B cell (primary cell): Measurements from ENCODE around the gene PRDM10. TPM values are rescaled to one million over a fixed set of nuclear protein-coding genes. Genes with fewer than 3 reads are reported as not detected.

ENCODE experiments used
- ATAC-seq: fragments of 200-7000 bp; cut with Tn5 transposase; one replicate; pipeline ENCODE4 v1.10.0; 2021; ENCODE audit warnings: low read depth, mild to moderate bottlenecking, moderate number of reproducible peaks, moderate library complexity
- CTCF ChIA-PET: fragments of 350-600 bp; sonication (Branson Sonifier 250); formaldehyde crosslinking; loops from one replicate; lab custom pipeline; 2021; ENCODE audit warnings: antibody characterized with exemption, inconsistent platforms; lab: Charles Lee
- POLR2A ChIA-PET: fragments of 350-600 bp; sonication (Branson Sonifier 250); formaldehyde crosslinking; loops from one replicate; lab custom pipeline; 2021; ENCODE audit warnings: antibody characterized with exemption; lab: Charles Lee
- DNase-seq: peaks from one replicate; pipeline ENCODE4 v3.0.0; 2013
- H2AFZ ChIP-seq: 2 replicates; pipeline ENCODE4 v1.6.1; 2012; ENCODE audit warnings: mild to moderate bottlenecking, low read depth, low read length; ENCODE audit not compliant: insufficient read depth, poor library complexity, severe bottlenecking
- H3K27ac ChIP-seq, 2 donors: 1 replicate in 1 of 2; 2 replicates in 1 of 2; pipeline ENCODE4 v1.5.1; 2012 to 2013; ENCODE audit warnings: low read length in 2 of 2, mild to moderate bottlenecking in 2 of 2, moderate library complexity in 1 of 2
- H3K27me3 ChIP-seq, 4 experiments: fragments of 200-600 bp in 1 of 4; sonication (generic) in 1 of 4; replicated peaks in 1 of 4; 1 replicate in 2 of 4; 2 replicates in 2 of 4; pipeline versions ENCODE4 v1.6.1 to v1.7.0; 2013 to 2016; ENCODE audit warnings: low read length in 3 of 4, mild to moderate bottlenecking in 2 of 4, mixed read lengths in 1 of 4, moderate library complexity in 1 of 4; ENCODE audit not compliant: insufficient read depth in 4 of 4, control insufficient read depth in 3 of 4; ENCODE audit errors: control extremely low read depth in 1 of 4
- H3K36me3 ChIP-seq, 2 experiments: replicated peaks in 1 of 2; 1 replicate in 1 of 2; 2 replicates in 1 of 2; pipeline versions ENCODE4 v1.6.1 to v1.7.1; 2013; ENCODE audit warnings: low read length in 1 of 2; ENCODE audit not compliant: insufficient read depth in 2 of 2, control insufficient read depth in 1 of 2; ENCODE audit errors: control extremely low read depth in 1 of 2, extremely low read depth in 1 of 2
- H3K4me1 ChIP-seq, 2 donors: fragments of 200-600 bp in 1 of 2; sonication (generic) in 1 of 2; 1 replicate in 1 of 2; 2 replicates in 1 of 2; pipeline versions ENCODE4 v1.5.1 to v1.6.1; 2013 to 2017; ENCODE audit warnings: low read length in 2 of 2; ENCODE audit not compliant: control insufficient read depth in 2 of 2, insufficient read depth in 2 of 2
- H3K4me2 ChIP-seq: replicated peaks from 2 replicates; pipeline ENCODE3; 2012; ENCODE audit warnings: mild to moderate bottlenecking, low read depth, low read length; ENCODE audit not compliant: poor library complexity, severe bottlenecking
- H3K4me3 ChIP-seq, 5 experiments: fragments of 200-600 bp in 1 of 5; sonication (generic) in 1 of 5; 1 replicate in 3 of 5; 2 replicates in 2 of 5; pipeline versions ENCODE4 v1.5.1 to v1.7.0; 2011 to 2016; ENCODE audit warnings: low read length in 4 of 5, mild to moderate bottlenecking in 4 of 5, low read depth in 2 of 5, control low read depth in 1 of 5, moderate library complexity in 1 of 5; ENCODE audit not compliant: insufficient read depth in 1 of 5; ENCODE audit errors: control extremely low read depth in 1 of 5, extremely low read depth in 1 of 5
- H3K79me2 ChIP-seq: fragments of 200-600 bp; sonication (generic); one replicate; pipeline ENCODE4 v1.6.0; 2016; ENCODE audit warnings: low read length; ENCODE audit not compliant: control insufficient read depth, insufficient read depth
- H3K9ac ChIP-seq: fragments of 200-600 bp; sonication (generic); 2 replicates; pipeline ENCODE4 v1.6.1; 2017; ENCODE audit warnings: mild to moderate bottlenecking, low read length, moderate library complexity
- H3K9me3 ChIP-seq, 3 donors: one replicate each; pipeline versions ENCODE4 v1.6.1 to v1.7.1; 2013; ENCODE audit warnings: low read length in 2 of 3; ENCODE audit not compliant: control insufficient read depth in 2 of 3, insufficient read depth in 1 of 3; ENCODE audit errors: control extremely low read depth in 1 of 3
- H4K20me1 ChIP-seq: 2 replicates; pipeline ENCODE4 v1.6.0; 2012; ENCODE audit warnings: mild to moderate bottlenecking, low read length; ENCODE audit not compliant: insufficient read depth, control insufficient read depth, poor library complexity, severe bottlenecking
- H3K27ac Mint-ChIP-seq: one replicate; pipeline ENCODE4 v1.8.0; 2021; ENCODE audit warnings: mixed read lengths
- H3K27me3 Mint-ChIP-seq: one replicate; pipeline ENCODE4 v1.8.0; 2021; ENCODE audit warnings: mixed read lengths
- H3K4me1 Mint-ChIP-seq: one replicate; pipeline ENCODE4 v1.8.0; 2021; ENCODE audit warnings: mixed read lengths
- H3K4me3 Mint-ChIP-seq: one replicate; pipeline ENCODE4 v1.8.0; 2021; ENCODE audit warnings: mixed read lengths
- H3K9me3 Mint-ChIP-seq: one replicate; pipeline ENCODE4 v1.8.0; 2022; ENCODE audit warnings: mixed read lengths; ENCODE audit not compliant: insufficient read depth
- CTCF ChIP-seq: fragments of 200-600 bp; IDR thresholded peaks from one replicate; pipeline ENCODE4 v1.8.0; 2022; ENCODE audit warnings: antibody characterized with exemption, mild to moderate bottlenecking
- EZH2 ChIP-seq: IDR thresholded peaks from 2 replicates; pipeline ENCODE4 v1.6.1; 2012; ENCODE audit warnings: borderline replicate concordance, low read depth, mild to moderate bottlenecking, moderate library complexity, low read length; ENCODE audit not compliant: insufficient read depth, poor library complexity, severe bottlenecking
- WGBS: methylation state at CpG from one replicate; pipeline ENCODE4 v1.1.5; 2013; ENCODE audit warnings: missing lambda C conversion rate; ENCODE audit not compliant: insufficient coverage; 5-methylcytosine and 5-hydroxymethylcytosine counted together
- intact Hi-C: fragments of 100-400 bp; cut with micrococcal nuclease; formaldehyde crosslinking; loops from one replicate; pipeline ENCODE4 v1.10.0; 2022
- polyA plus RNA-seq: library from polyadenylated mRNA; depleted of rRNA; stranded (reverse); fragments of >200 nt; gene quantifications from 2 replicates; pipeline ENCODE4 v1.2.3, GENCODE V29; 2012
- total RNA-seq, 2 donors: library from RNA; stranded (reverse); fragments of 120-200 nt in 1 of 2; gene quantifications; 1 replicate in 1 of 2; 2 replicates in 1 of 2; pipeline versions ENCODE4 v1.2.3 to v1.2.4, GENCODE V29; 2013 to 2022

The PRDM10 gene
- total and polyA plus RNA-seq, 2 donors (not counting 1 experiment from before 2014, with no cell fraction given): 4.5 to 17.5 TPM

DNA sequence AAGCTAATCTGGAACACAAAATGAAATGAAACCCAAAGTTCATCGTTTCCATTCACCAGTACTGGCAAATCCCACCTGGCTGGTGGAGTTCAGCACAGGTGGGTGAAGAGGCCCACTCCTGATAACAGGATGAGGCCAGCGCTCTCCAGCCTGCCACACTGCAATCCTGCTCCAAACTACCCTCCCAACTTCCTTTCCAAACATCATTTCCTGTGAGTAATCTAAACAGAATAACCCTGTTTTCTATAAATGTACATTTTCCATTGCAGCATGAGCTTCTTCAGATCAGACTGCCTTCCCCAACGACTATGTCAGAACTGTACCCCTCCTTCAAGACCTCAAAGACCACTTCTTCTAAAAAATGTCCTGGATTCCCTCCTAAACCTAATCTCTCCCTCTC is 91.3 kb downstream of the PRDM10 start:
- 30% methylated on average over 2 of the region's 3 CpGs for WGBS
- H3K9ac ChIP-seq: no peak overlapping the region
- DNase-seq (no peak), ATAC-seq (no peak)
- no peaks in the 10 kb centered on the region for H3K4me1 ChIP-seq
- H3K4me3 ChIP-seq: no peak overlapping the region
- H3K36me3 ChIP-seq: peaks cover 0 to 31% of the 10 kb centered on the region in 2 experiments
- no peaks in the 10 kb centered on the region for H3K9me3 ChIP-seq
- ChIA-PET POLR2A (no interaction called here), CTCF (interaction anchor here (19.3 kb wide), 1 partner anchor 222 kb away, joined by 339 read pairs; no protein-coding TSS in a partner anchor)
- H3K4me1 Mint-ChIP-seq: no peaks in the 10 kb centered on the region
- no peaks in the 10 kb centered on the region for H3K27me3 Mint-ChIP-seq
- no peak overlapping the region for H2AFZ ChIP-seq
- no peaks in the 10 kb centered on the region for H3K27me3 ChIP-seq
- H3K4me3 Mint-ChIP-seq: no peak overlapping the region
- TF ChIP-seq EZH2: no peak
- no peak for TF ChIP-seq CTCF
- intact Hi-C loops: no loop called here
- H4K20me1 ChIP-seq: no peaks in the 10 kb centered on the region
- H3K27ac Mint-ChIP-seq: no peak overlapping the region
- no peaks in the 10 kb centered on the region for H3K9me3 Mint-ChIP-seq
- no peak overlapping the region for H3K4me2 ChIP-seq
- H3K79me2 ChIP-seq: no peaks in the 10 kb centered on the region
- no peak overlapping the region for H3K27ac ChIP-seq

DNA sequence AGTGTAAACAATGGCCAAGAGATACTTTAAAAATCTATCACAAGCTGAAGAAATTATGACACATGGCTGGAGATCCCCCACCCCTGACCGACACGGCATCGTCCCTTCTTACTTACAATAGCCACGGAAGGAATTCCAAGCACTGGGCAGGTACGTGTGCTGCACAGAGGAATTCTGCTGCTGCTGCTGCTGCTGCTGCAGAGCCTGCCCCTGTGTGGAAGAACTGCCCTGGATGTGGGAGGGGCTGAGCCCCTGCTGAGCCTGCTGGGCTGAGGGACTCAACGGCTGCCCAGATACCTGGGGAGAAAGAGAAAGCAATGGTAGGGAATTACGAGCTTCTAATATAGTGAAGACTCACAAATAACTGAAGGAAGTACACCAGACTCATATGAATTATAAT is 92.3 kb downstream of the PRDM10 start:
- no CpG with 5 or more reads among the region's 7 CpGs for WGBS
- no peaks in the 10 kb centered on the region for H3K4me1 ChIP-seq
- Mint-ChIP-seq H3K4me1 (no peaks in the 10 kb centered on the region), H3K4me3 (no peak overlapping the region), H3K27ac (no peak overlapping the region), H3K9me3 (no peaks in the 10 kb centered on the region), H3K27me3 (no peaks in the 10 kb centered on the region)
- H3K27me3 ChIP-seq: no peaks in the 10 kb centered on the region
- H2AFZ ChIP-seq: no peak overlapping the region
- no peak overlapping the region for H3K9ac ChIP-seq
- H3K4me3 ChIP-seq: no peak overlapping the region
- TF ChIP-seq CTCF: no peak
- no peak for TF ChIP-seq EZH2
- no peak overlapping the region for H3K4me2 ChIP-seq
- intact Hi-C loops: no loop called here
- ChIA-PET CTCF (interaction anchor here (1.4 to 1.7 kb wide), 2 partner anchors 13 to 222 kb away, joined by 5 to 6 read pairs; no protein-coding TSS in a partner anchor), POLR2A (no interaction called here)
- H3K9me3 ChIP-seq: no peaks in the 10 kb centered on the region
- peaks cover 0 to 33% of the 10 kb centered on the region in 2 experiments for H3K36me3 ChIP-seq
- no peak overlapping the region for H3K27ac ChIP-seq
- H4K20me1 ChIP-seq: no peaks in the 10 kb centered on the region
- no peaks in the 10 kb centered on the region for H3K79me2 ChIP-seq
- DNase-seq: no peak
- no peak for ATAC-seq
